Vagina (tissue), 2 donors: Measurements from ENCODE around the gene CELF4.

Source experiments
- POLR2A ChIP-seq, 2 donors: fragments of 450-650 bp; IDR thresholded peaks; one replicate each; pipeline ENCODE4 v1.6.1; 2017; ENCODE audit warnings: antibody characterized with exemption in 2 of 2, mild to moderate bottlenecking in 2 of 2, moderate library complexity in 2 of 2
- POLR2AphosphoS5 ChIP-seq, 2 donors: sonication (generic); formaldehyde crosslinking; IDR thresholded peaks; one replicate each; pipeline ENCODE4 v1.9.0; 2017; ENCODE audit warnings: antibody characterized with exemption in 2 of 2, mild to moderate bottlenecking in 2 of 2, low read depth in 1 of 2; ENCODE audit not compliant: insufficient read depth in 1 of 2
- TF ChIP-seq, protein P1 (sequence below), 3 experiments: fragments of 450-650 bp in 2 of 3; fragments of 200-600 bp in 1 of 3; sonication (generic) in 1 of 3; IDR thresholded peaks; one replicate each; pipeline ENCODE4 v1.5.1; 2017 to 2019; ENCODE audit warnings: antibody characterized with exemption in 3 of 3, mild to moderate bottlenecking in 2 of 3, moderate library complexity in 2 of 3

- TF ChIP-seq POLR2A (IDR thresholded peaks at IDR 0.05) (no peak), POLR2AphosphoS5 (IDR thresholded peaks at IDR 0.05; ENCODE audit: insufficient read depth in 1 of 2, low read depth in 1 of 2) (no peak)
- TF ChIP-seq, protein P1, sequence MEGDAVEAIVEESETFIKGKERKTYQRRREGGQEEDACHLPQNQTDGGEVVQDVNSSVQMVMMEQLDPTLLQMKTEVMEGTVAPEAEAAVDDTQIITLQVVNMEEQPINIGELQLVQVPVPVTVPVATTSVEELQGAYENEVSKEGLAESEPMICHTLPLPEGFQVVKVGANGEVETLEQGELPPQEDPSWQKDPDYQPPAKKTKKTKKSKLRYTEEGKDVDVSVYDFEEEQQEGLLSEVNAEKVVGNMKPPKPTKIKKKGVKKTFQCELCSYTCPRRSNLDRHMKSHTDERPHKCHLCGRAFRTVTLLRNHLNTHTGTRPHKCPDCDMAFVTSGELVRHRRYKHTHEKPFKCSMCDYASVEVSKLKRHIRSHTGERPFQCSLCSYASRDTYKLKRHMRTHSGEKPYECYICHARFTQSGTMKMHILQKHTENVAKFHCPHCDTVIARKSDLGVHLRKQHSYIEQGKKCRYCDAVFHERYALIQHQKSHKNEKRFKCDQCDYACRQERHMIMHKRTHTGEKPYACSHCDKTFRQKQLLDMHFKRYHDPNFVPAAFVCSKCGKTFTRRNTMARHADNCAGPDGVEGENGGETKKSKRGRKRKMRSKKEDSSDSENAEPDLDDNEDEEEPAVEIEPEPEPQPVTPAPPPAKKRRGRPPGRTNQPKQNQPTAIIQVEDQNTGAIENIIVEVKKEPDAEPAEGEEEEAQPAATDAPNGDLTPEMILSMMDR (IDR thresholded peaks at IDR 0.05): no peak
Measured at GRCh38 chr18:37339701-37340215, 225.8 kb downstream of the CELF4 start.
